ENCODE data around the gene GUK1. TPM values are rescaled to one million over a fixed set of nuclear protein-coding genes. Genes with fewer than 3 reads are reported as not detected.

Gene GUK1
- total and polyA plus RNA-seq, 5 experiments from 2014 or later, result 189 to 466 (median 369) TPM

DNA sequence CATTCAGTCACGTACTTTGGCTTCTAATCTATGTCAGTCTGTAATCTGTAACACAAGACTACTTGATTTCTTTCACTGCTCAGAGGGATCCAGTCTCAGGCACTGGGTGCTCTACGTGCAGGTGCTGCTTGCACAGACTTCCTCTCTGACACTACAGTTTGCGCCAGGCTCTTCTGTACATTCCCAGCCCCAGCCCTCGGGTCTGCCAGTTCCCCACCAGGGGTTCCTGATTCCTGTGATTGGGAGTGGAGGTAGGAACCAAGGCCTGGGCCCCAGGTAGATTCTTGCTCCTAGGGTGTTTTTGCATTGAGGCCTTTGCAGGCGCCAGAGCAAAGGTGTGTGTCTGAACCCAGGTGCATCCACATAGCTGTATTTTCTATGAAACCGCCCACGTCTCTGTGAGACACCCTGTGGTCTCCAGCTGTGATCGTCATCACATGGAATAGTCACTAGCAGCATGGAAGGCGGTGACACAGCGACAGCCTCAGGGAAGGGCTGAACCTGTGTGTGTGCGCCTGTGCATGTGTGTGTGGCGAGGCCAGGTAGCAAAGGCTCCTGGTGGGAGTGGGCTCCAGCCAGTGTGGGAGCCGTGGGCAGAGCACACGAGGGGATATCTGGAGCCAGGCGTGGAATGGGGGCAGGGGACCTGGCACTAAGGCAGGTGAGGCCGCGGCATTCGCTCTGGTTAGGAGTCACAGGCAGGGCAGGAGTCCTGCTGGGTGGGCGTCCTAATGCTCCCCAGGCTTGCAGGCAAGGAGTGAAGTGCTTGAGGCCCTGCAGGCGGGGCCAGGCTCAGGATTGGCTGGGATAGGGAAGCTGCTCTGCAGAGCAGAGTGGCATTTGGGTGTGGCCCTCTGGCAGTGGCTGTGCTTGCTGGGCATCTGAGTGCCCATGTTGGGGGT, 14.8 kb downstream of the GUK1 start:
- Mint-ChIP-seq H3K4me3 (peak overlapping the region in 9 of 10 donors; percentile 11 to 75 (median 55)), H3K9me3 (no peaks in the 10 kb centered on the region), H3K27me3 (no peaks in the 10 kb centered on the region), H3K36me3 (no peaks in the 10 kb centered on the region), H3K27ac (peak overlapping the region; percentile 40 to 94 (median 86)), H3K4me1 (peaks cover 15 to 44% (median 31%) of the 10 kb centered on the region in 4 donors)
- DNase-seq (peak in 5 of 10 donors; percentile 31 to 50 (median 41)), ATAC-seq (peak; percentile 43 to 70)
- POLR2A ChIA-PET, result interaction anchor here (2.6 to 4.1 kb wide), 3 partner anchors 10 to 14 kb away, joined by 11 to 49 read pairs (median 49); partner anchors contain the start of genes GUK1 and IBA57

DNA sequence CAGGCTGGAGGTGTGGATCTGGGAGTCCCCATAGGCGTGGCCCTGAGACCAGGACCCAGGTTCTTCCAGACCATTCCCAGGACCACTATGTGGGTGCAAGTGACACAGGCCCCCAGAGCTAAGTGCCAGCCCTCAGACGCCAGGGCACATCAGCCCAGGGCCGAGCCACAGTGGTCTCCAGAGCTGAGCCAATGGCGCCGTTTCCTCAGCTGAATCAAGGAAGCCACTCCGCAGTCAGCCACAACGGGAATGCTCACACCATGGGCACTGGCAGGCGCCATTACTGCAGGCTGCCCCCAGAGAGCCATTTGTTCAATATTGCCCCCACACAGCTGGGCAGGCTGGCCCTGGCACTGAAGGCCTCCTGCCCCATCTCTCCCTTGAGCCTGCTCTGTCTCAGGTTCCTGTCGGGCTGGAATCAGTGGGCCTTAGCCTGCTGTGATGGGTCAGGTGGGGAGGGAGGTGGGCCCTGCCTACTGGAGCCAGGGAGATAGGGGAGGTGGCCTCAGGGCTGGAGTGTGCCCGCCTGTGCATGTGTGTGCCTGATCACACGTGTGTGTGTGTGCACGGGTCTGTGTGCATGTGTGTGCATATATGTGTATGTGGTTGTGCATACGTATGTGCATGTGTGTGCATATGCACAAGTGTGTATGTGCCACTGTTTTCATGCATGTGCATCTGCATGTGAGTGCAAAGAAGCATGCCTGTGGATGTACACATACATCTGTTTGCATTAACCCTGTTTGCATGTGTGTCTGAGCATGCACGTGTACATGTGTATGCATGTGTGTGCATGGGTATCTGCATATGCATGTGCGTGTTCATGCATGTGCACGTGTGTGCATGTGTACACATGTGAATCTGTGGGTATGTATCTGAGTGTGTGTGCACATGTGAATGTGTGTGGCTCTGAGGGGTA, 15.8 kb downstream of the GUK1 start:
- Mint-ChIP-seq H3K27me3 (no peaks in the 10 kb centered on the region), H3K36me3 (no peaks in the 10 kb centered on the region), H3K27ac (peak overlapping the region in 9 of 10 donors; percentile 41 to 94 (median 92)), H3K4me1 (peaks cover 15 to 44% (median 31%) of the 10 kb centered on the region in 4 donors), H3K4me3 (peak overlapping the region; percentile 59 to 87 (median 72)), H3K9me3 (no peaks in the 10 kb centered on the region)
- DNase-seq (peak in 1 of 10 donors; percentile 58), ATAC-seq (no peak)
- POLR2A ChIA-PET, result interaction anchor here (1.2 to 4.1 kb wide), 4 partner anchors 8 to 331 kb away, joined by 4 to 49 read pairs (median 27); partner anchors contain the start of genes GUK1 and IBA57

GRCh38 chr1:228156515-228156881, 16.4 kb downstream of the GUK1 start:
- Mint-ChIP-seq H3K27ac (peak overlapping the region in 9 of 10 donors; percentile 41 to 95 (median 92)), H3K27me3 (no peaks in the 10 kb centered on the region), H3K4me3 (peak overlapping the region; percentile 59 to 87 (median 72)), H3K9me3 (no peaks in the 10 kb centered on the region), H3K36me3 (no peaks in the 10 kb centered on the region), H3K4me1 (peaks cover 15 to 44% (median 33%) of the 10 kb centered on the region in 4 donors)
- ATAC-seq, result peak; percentile 44 to 51
- DNase-seq, result peak in 2 of 10 donors; percentile 34 to 64
- POLR2A ChIA-PET, result interaction anchor here (0.9 to 4.1 kb wide), 5 partner anchors 8 to 330 kb away, joined by 3 to 49 read pairs (median 5); partner anchors contain the start of genes GUK1 and IBA57

DNA sequence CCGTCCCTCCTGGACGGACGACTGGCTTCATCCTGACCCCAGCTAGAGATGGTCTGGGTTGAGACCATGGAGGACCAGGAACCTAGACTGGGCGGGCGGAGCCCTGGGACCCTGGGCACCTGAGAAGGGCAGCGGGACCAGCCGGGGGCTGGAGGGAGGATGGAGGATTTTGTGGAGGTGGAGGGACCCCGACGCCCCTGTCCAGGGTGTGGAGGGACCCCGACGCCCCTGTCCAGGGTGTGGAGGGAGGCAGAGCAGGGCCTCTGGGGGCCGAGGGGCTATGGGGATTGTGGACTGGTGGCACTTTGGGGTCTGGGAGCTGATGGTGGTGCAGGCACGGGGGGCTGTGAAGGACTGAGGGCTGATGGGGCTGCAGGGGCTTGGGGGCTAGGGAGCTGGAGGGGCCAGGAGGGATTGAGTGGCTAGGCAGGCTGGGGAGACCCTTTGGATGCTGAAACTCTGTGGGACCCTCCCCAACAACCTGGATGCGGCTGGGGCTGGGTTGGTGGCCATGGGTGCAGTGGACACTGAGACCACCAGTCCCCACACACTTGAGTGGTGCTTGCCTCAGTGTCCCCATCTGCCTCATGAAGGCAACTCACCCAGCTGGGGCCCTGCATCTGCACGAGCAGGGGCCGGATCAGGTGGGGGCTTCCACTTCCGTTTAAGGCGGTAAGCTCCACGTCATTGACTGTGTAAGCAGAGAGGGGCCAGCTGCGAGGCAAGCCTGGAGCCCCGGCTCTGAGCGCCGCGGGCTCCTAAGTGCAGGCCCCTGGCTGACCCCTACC, 17.1 kb downstream of the GUK1 start:
- Mint-ChIP-seq H3K4me3 (peak overlapping the region; percentile 65 to 91 (median 78)), H3K27ac (peak overlapping the region in 9 of 10 donors; percentile 81 to 97 (median 92)), H3K36me3 (no peaks in the 10 kb centered on the region), H3K4me1 (peaks cover 20 to 51% (median 39%) of the 10 kb centered on the region in 4 donors), H3K27me3 (no peaks in the 10 kb centered on the region), H3K9me3 (no peaks in the 10 kb centered on the region)
- DNase-seq (peak in 8 of 10 donors; percentile 36 to 79 (median 59)), ATAC-seq (peak; percentile 68 to 80)
- POLR2A ChIA-PET, result interaction anchor here (0.6 to 4.1 kb wide), 6 partner anchors 8 to 329 kb away, joined by 3 to 49 read pairs (median 4); partner anchors contain the start of genes GUK1 and IBA57

GRCh38 chr1:228157729-228158126, 17.6 kb downstream of the GUK1 start:
- peak in 1 of 10 donors; percentile 63 for DNase-seq
- ATAC-seq, result no peak
- Mint-ChIP-seq H3K4me1 (peaks cover 18 to 55% (median 44%) of the 10 kb centered on the region in 4 donors), H3K27ac (peak overlapping the region in 7 of 10 donors; percentile 28 to 97 (median 92)), H3K36me3 (no peaks in the 10 kb centered on the region), H3K4me3 (peak overlapping the region in 4 of 10 donors; percentile 15 to 91 (median 77)), H3K27me3 (no peaks in the 10 kb centered on the region), H3K9me3 (no peaks in the 10 kb centered on the region)
- POLR2A ChIA-PET, result interaction anchor here (0.6 to 4.1 kb wide), 5 partner anchors 8 to 31 kb away, joined by 3 to 49 read pairs (median 5); partner anchors contain the start of genes GUK1 and IBA57

DNA sequence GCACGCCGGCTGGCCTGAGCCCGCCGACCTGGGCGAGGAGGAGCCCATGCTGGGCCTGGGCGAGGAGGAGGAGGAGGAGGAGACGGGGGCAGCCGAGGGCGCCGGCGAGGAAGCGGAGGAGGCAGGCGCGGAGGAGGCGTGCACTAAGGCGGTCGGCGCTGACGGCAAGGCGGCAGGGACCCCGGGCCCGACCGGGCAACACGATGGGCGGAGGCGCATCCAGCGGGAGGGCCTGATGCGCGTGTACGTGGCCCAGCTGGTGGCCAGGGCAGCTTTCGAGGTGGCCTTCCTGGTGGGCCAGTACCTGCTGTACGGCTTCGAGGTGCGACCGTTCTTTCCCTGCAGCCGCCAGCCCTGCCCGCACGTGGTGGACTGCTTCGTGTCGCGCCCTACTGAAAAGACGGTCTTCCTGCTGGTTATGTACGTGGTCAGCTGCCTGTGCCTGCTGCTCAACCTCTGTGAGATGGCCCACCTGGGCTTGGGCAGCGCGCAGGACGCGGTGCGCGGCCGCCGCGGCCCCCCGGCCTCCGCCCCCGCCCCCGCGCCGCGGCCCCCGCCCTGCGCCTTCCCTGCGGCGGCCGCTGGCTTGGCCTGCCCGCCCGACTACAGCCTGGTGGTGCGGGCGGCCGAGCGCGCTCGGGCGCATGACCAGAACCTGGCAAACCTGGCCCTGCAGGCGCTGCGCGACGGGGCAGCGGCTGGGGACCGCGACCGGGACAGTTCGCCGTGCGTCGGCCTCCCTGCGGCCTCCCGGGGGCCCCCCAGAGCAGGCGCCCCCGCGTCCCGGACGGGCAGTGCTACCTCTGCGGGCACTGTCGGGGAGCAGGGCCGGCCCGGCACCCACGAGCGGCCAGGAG, 18.3 kb downstream of the GUK1 start:
- no peaks in the 10 kb centered on the region for H3K27me3 Mint-ChIP-seq
- H3K9me3 Mint-ChIP-seq, result no peaks in the 10 kb centered on the region
- peaks cover 18 to 58% (median 47%) of the 10 kb centered on the region in 4 donors for H3K4me1 Mint-ChIP-seq
- no peak overlapping the region for H3K27ac Mint-ChIP-seq
- ATAC-seq (no peak), DNase-seq (peak in 1 of 10 donors; percentile 60)
- POLR2A ChIA-PET, result interaction anchor here (4.1 kb wide), 1 partner anchor 17 kb away, joined by 49 read pairs; the partner anchor contains the start of gene GUK1
- no peak overlapping the region for H3K4me3 Mint-ChIP-seq
- H3K36me3 Mint-ChIP-seq, result no peaks in the 10 kb centered on the region

- H3K4me3 Mint-ChIP-seq, result peak overlapping the region in 1 of 10 donors; percentile 60
- peak in 1 of 10 donors; percentile 53 for DNase-seq
- H3K4me1 Mint-ChIP-seq, result peaks cover 22 to 61% (median 51%) of the 10 kb centered on the region in 4 donors
- H3K27me3 Mint-ChIP-seq, result no peaks in the 10 kb centered on the region
- POLR2A ChIA-PET, result interaction anchor here (0.9 to 4.1 kb wide), 4 partner anchors 17 to 50 kb away, joined by 3 to 49 read pairs (median 4); partner anchors contain the start of genes GUK1 and MRPL55
- H3K36me3 Mint-ChIP-seq, result no peaks in the 10 kb centered on the region
- H3K27ac Mint-ChIP-seq, result peak overlapping the region in 5 of 10 donors; percentile 37 to 80 (median 78)
- no peak for ATAC-seq
- H3K9me3 Mint-ChIP-seq, result no peaks in the 10 kb centered on the region
These were observed 19.1 kb downstream of the GUK1 start for GRCh38 chr1:228159008-228159665.

DNA sequence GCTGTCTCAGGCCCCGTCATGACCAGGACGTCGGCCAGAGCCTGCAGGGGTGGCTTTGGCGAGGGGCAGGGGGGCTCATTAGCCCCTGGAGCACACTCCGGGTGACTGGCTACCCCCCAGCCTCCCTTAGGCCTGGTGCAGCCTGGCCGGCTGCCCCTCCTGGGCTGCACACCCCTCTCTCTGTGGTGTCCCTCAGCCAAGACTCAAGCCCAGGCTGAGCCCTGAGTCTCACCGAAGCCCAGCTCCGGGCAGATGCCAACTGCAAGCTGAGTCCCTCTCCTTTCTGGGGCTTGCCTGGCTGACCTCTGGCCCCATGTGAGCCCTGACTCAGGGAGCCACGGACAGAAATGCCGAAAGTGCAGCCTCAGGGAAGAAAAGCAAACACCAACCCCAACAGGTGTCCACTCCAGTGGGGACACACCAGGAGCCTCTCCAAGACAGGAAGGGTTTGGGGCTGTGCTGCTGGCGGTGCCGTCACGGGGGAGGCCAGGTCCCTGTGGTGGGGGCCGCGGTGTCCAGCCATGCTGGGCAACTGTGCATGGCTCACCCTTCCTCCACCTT, 20.2 kb downstream of the GUK1 start:
- POLR2A ChIA-PET, result interaction anchor here (1.3 kb wide), 2 partner anchors 18 to 20 kb away, joined by 3 to 5 read pairs; partner anchors contain the start of gene GUK1
- H3K9me3 Mint-ChIP-seq, result no peaks in the 10 kb centered on the region
- DNase-seq (peak in 1 of 10 donors; percentile 47), ATAC-seq (no peak)
- H3K27me3 Mint-ChIP-seq, result no peaks in the 10 kb centered on the region
- no peak overlapping the region for H3K4me3 Mint-ChIP-seq
- H3K36me3 Mint-ChIP-seq, result no peaks in the 10 kb centered on the region
- H3K27ac Mint-ChIP-seq, result peak overlapping the region in 1 of 10 donors; percentile 66
- H3K4me1 Mint-ChIP-seq, result peaks cover 22 to 61% (median 51%) of the 10 kb centered on the region in 4 donors

GRCh38 chr1:228161362-228161761, 21.3 kb downstream of the GUK1 start:
- no peaks in the 10 kb centered on the region for H3K9me3 Mint-ChIP-seq
- POLR2A ChIA-PET, result interaction anchor here (0.9 to 8.4 kb wide), 3 partner anchors 9 to 21 kb away, joined by 3 to 128 read pairs (median 7); partner anchors contain the start of genes GJC2 and GUK1
- peak overlapping the region in 5 of 10 donors; percentile 18 to 65 (median 53) for H3K4me3 Mint-ChIP-seq
- peaks cover 21 to 50% (median 43%) of the 10 kb centered on the region in 4 donors for H3K4me1 Mint-ChIP-seq
- no peaks in the 10 kb centered on the region for H3K27me3 Mint-ChIP-seq
- no peaks in the 10 kb centered on the region for H3K36me3 Mint-ChIP-seq
- peak overlapping the region in 9 of 10 donors; percentile 48 to 98 (median 84) for H3K27ac Mint-ChIP-seq
- ATAC-seq, result no peak
- no peak for DNase-seq

All from naive thymus-derived CD8-positive, alpha-beta T cell (primary cell).